PC-3 (cell line): ENCODE data around the gene PNRC2. TPM values are rescaled to one million over a fixed set of nuclear protein-coding genes. Genes with fewer than 3 reads are reported as not detected.
A peak's percentile ranks its signal among the peaks of the same experiment; 100 is the strongest.

Experiments used
- ATAC-seq: fragments of 200-7000 bp; cut with Tn5 transposase; 2 replicates; pipeline ENCODE4 v1.9.1; 2020; ENCODE audit warnings: mild to moderate bottlenecking, moderate library complexity
- BruUV-seq: library from RNA; stranded (reverse); fragments of 400-500 nt; replicated peaks from 2 replicates; lab custom pipeline; 2021; lab: Mats Ljungman, UMichigan
- CTCF ChIA-PET: fragments of 300-600 bp; sonication (Branson Sonifier 250); formaldehyde crosslinking; loops from one replicate; lab custom pipeline; 2022; ENCODE audit warnings: antibody characterized with exemption; lab: Charles Lee
- POLR2A ChIA-PET: fragments of 300-600 bp; sonication (Branson Sonifier 250); formaldehyde crosslinking; loops from one replicate; lab custom pipeline; 2022; ENCODE audit warnings: antibody characterized with exemption; ENCODE audit not compliant: unreplicated experiment; lab: Charles Lee
- DNase-seq: peaks from one replicate; pipeline ENCODE4 v3.0.0-alpha.2; 2015
- H2AFZ ChIP-seq: fragments of 300-600 bp; sonication (generic); 2 replicates; pipeline ENCODE4 v1.6.0; 2016; ENCODE audit warnings: antibody characterized with exemption, low read length
- H3F3A ChIP-seq: fragments of 300-600 bp; sonication (generic); one replicate; pipeline ENCODE4 v1.6.0; 2017; ENCODE audit warnings: antibody characterized with exemption, low read length, control low read depth, mild to moderate bottlenecking; ENCODE audit not compliant: unreplicated experiment
- H3K27ac ChIP-seq: fragments of 300-600 bp; sonication (generic); 2 replicates; pipeline ENCODE4 v1.5.1; 2016; ENCODE audit warnings: mild to moderate bottlenecking, low read length
- H3K27me3 ChIP-seq: fragments of 300-600 bp; sonication (generic); 2 replicates; pipeline ENCODE4 v1.6.1; 2016; ENCODE audit warnings: low read length, mixed read lengths
- H3K36me3 ChIP-seq: fragments of 300-600 bp; sonication (generic); 2 replicates; pipeline ENCODE4 v1.6.1; 2016; ENCODE audit warnings: low read depth, mixed run types, low read length, mixed read lengths
- H3K4me1 ChIP-seq: fragments of 300-600 bp; sonication (generic); 2 replicates; pipeline ENCODE4 v1.5.1; 2016; ENCODE audit warnings: low read length; ENCODE audit not compliant: insufficient read depth
- H3K4me2 ChIP-seq: fragments of 300-600 bp; sonication (generic); 2 replicates; pipeline ENCODE4 v1.6.0; 2016; ENCODE audit warnings: low read length
- H3K4me3 ChIP-seq: fragments of 300-600 bp; sonication (generic); 2 replicates; pipeline ENCODE4 v1.5.1; 2016; ENCODE audit warnings: mild to moderate bottlenecking, low read length, mixed read lengths
- H3K79me2 ChIP-seq: fragments of 300-600 bp; sonication (generic); 2 replicates; pipeline ENCODE4 v1.6.1; 2017; ENCODE audit warnings: low read length, mixed read lengths
- H3K9ac ChIP-seq: fragments of 300-600 bp; sonication (generic); 2 replicates; pipeline ENCODE4 v1.6.0; 2016; ENCODE audit warnings: mild to moderate bottlenecking, low read length
- H3K9me2 ChIP-seq: fragments of 300-600 bp; sonication (generic); replicated peaks from 2 replicates; pipeline ENCODE4 v1.6.1; 2016; ENCODE audit warnings: mixed run types, low read length, mixed read lengths
- H3K9me3 ChIP-seq: fragments of 300-600 bp; sonication (generic); 2 replicates; pipeline ENCODE4 v1.6.1; 2016; ENCODE audit warnings: low read length, mixed read lengths
- H4K20me1 ChIP-seq: fragments of 300-600 bp; sonication (generic); 2 replicates; pipeline ENCODE4 v1.6.1; 2016; ENCODE audit warnings: low read length, mixed read lengths
- EZH2 ChIP-seq: fragments of 300-600 bp; sonication (generic); IDR thresholded peaks from one replicate; pipeline ENCODE4 v1.6.1; 2017; ENCODE audit warnings: antibody characterized with exemption, mild to moderate bottlenecking, low read length; ENCODE audit not compliant: unreplicated experiment
- EZH2phosphoT487 ChIP-seq: fragments of 300-600 bp; sonication (generic); IDR thresholded peaks from 2 replicates; pipeline ENCODE4 v1.6.1; 2018; ENCODE audit warnings: mild to moderate bottlenecking, antibody characterized with exemption, low read length, borderline replicate concordance
- intact Hi-C: fragments of 100-400 bp; cut with micrococcal nuclease; formaldehyde crosslinking; loops from 2 replicates; pipeline ENCODE4 v1.9.0; 2023
- total RNA-seq: library from RNA; depleted of rRNA; stranded (reverse); fragments of >200 nt; gene quantifications from 2 replicates; pipeline ENCODE4 v1.2.3, GENCODE V29; 2014
- TF ChIP-seq, protein P1 (sequence below): fragments of 300-600 bp; sonication (generic); conservative IDR thresholded peaks from 2 replicates; pipeline ENCODE4 v1.5.1; 2017; ENCODE audit warnings: antibody characterized with exemption, low read depth, mild to moderate bottlenecking, low read length

PNRC2 gene
- total RNA-seq, 1 experiment from 2014 or later, result 45.6 TPM

- no peak overlapping the region for H3K9ac ChIP-seq
- no peaks in the 10 kb centered on the region for H3F3A ChIP-seq
- H3K36me3 ChIP-seq, result no peaks in the 10 kb centered on the region
- ChIA-PET POLR2A (no interaction called here), CTCF (interaction anchor here (0.6 to 0.7 kb wide), 2 partner anchors 38 to 62 kb away, joined by 4 to 5 read pairs; no protein-coding TSS in a partner anchor)
- no peaks in the 10 kb centered on the region for H3K9me2 ChIP-seq
- H3K27me3 ChIP-seq, result no peaks in the 10 kb centered on the region
- H3K79me2 ChIP-seq, result no peaks in the 10 kb centered on the region
- DNase-seq (no peak), ATAC-seq (no peak)
- H4K20me1 ChIP-seq, result no peaks in the 10 kb centered on the region
- peaks cover 7% of the 10 kb centered on the region for H3K4me1 ChIP-seq
- H3K4me3 ChIP-seq, result no peak overlapping the region
- no peak overlapping the region for H2AFZ ChIP-seq
- no peak overlapping the region for H3K4me2 ChIP-seq
- H3K9me3 ChIP-seq, result no peaks in the 10 kb centered on the region
- BruUV-seq, result no TSS peak
- no peak for TF ChIP-seq EZH2phosphoT487
- no peak for TF ChIP-seq EZH2
- intact Hi-C loops, result loop anchor here (5.0 kb wide), 1 partner anchor 113 kb away; the partner anchor contains the start of gene GALE
- no peak overlapping the region for H3K27ac ChIP-seq
Measured at GRCh38 chr1:23914921-23915320, 44.7 kb upstream of the PNRC2 start.

GRCh38 chr1:23915466-23915865 lies 44.2 kb upstream of the PNRC2 start:
- no peaks in the 10 kb centered on the region for H4K20me1 ChIP-seq
- H3K4me1 ChIP-seq, result peaks cover 13% of the 10 kb centered on the region
- DNase-seq (no peak), ATAC-seq (no peak)
- BruUV-seq, result no TSS peak
- no peaks in the 10 kb centered on the region for H3K9me2 ChIP-seq
- ChIA-PET CTCF (interaction anchor here (0.6 to 0.7 kb wide), 2 partner anchors 37 to 62 kb away, joined by 4 to 5 read pairs; no protein-coding TSS in a partner anchor), POLR2A (no interaction called here)
- H3K4me2 ChIP-seq, result no peak overlapping the region
- no peaks in the 10 kb centered on the region for H3K36me3 ChIP-seq
- H2AFZ ChIP-seq, result no peak overlapping the region
- H3K27me3 ChIP-seq, result no peaks in the 10 kb centered on the region
- H3K9ac ChIP-seq, result no peak overlapping the region
- H3K9me3 ChIP-seq, result no peaks in the 10 kb centered on the region
- no peaks in the 10 kb centered on the region for H3F3A ChIP-seq
- no peaks in the 10 kb centered on the region for H3K79me2 ChIP-seq
- intact Hi-C loops, result loop anchor here (5.0 kb wide), 1 partner anchor 113 kb away; the partner anchor contains the start of gene GALE
- TF ChIP-seq, protein P1, sequence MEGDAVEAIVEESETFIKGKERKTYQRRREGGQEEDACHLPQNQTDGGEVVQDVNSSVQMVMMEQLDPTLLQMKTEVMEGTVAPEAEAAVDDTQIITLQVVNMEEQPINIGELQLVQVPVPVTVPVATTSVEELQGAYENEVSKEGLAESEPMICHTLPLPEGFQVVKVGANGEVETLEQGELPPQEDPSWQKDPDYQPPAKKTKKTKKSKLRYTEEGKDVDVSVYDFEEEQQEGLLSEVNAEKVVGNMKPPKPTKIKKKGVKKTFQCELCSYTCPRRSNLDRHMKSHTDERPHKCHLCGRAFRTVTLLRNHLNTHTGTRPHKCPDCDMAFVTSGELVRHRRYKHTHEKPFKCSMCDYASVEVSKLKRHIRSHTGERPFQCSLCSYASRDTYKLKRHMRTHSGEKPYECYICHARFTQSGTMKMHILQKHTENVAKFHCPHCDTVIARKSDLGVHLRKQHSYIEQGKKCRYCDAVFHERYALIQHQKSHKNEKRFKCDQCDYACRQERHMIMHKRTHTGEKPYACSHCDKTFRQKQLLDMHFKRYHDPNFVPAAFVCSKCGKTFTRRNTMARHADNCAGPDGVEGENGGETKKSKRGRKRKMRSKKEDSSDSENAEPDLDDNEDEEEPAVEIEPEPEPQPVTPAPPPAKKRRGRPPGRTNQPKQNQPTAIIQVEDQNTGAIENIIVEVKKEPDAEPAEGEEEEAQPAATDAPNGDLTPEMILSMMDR, result no peak
- TF ChIP-seq EZH2, result no peak
- no peak for TF ChIP-seq EZH2phosphoT487
- no peak overlapping the region for H3K4me3 ChIP-seq
- H3K27ac ChIP-seq, result no peak overlapping the region

DNA sequence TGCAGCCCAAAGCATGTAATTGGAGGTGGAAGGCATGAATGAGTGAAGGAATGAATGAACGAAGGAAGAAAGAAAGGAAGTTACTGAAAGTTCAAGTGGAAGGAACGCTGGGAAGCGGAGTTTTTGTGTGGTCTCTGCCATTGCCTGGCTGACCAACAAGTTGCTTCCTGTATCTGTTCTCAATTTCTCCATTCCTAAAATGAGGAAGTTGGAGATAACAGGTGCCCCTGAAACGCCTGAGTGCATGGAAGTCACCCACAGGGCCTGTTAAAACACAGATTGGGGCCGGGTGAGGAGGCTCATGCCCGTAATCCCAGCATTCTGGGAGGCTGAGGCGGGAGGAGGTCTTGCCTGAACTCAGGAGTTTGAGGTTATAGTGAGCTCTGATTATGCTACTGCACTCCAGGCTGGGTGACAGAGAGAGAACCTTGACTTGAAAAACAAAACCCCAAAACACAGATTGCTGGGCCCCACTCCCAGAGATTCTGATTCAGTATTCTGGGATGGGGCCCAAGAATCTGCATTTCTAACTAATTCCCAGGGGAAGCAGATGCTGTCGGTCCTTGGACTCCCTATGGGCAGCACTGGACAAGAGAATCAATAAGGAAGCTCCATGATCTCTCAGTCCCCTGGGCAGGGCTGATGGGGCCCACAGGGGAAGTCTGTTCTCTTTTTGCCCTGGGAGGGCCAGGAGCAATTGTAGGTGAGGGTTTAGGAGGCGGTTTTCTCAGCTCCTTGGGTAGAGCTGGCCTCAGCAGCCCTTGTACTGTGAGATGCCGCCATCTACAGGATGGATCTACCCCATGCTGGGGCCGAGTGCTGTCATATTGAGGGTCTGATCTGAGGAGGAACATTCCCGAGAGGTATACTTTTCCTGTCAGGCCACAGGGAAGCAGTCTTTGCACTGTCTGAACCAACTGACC lies 43.2 kb upstream of the PNRC2 start:
- no peaks in the 10 kb centered on the region for H3K27me3 ChIP-seq
- peak overlapping the region; percentile 52 for H2AFZ ChIP-seq
- H3K36me3 ChIP-seq, result no peaks in the 10 kb centered on the region
- no peaks in the 10 kb centered on the region for H3K79me2 ChIP-seq
- H3K9me3 ChIP-seq, result no peaks in the 10 kb centered on the region
- DNase-seq, result peak; percentile 84
- no peak for TF ChIP-seq EZH2
- TF ChIP-seq, protein P1, result peak; percentile 84
- TF ChIP-seq EZH2phosphoT487, result no peak
- no TSS peak for BruUV-seq
- peaks cover 18% of the 10 kb centered on the region for H3K4me1 ChIP-seq
- ChIA-PET CTCF (interaction anchor here (0.6 to 1.3 kb wide), 6 partner anchors 48 to 144 kb away, joined by 3 to 17 read pairs (median 8); no protein-coding TSS in a partner anchor), POLR2A (interaction anchor here (0.6 to 0.7 kb wide), 2 partner anchors 10 to 43 kb away, joined by 3 read pairs; partner anchors contain the start of gene PNRC2)
- no peaks in the 10 kb centered on the region for H3F3A ChIP-seq
- no peaks in the 10 kb centered on the region for H4K20me1 ChIP-seq
- H3K27ac ChIP-seq, result no peak overlapping the region
- no peak overlapping the region for H3K4me3 ChIP-seq
- no peak overlapping the region for H3K4me2 ChIP-seq
- no peak overlapping the region for H3K9ac ChIP-seq
- ATAC-seq, result peak; percentile 95
- intact Hi-C loops, result loop anchor here (1.0 to 5.0 kb wide), 3 partner anchors 48 to 144 kb away; partner anchors contain the start of genes FUCA1 and GALE
- no peaks in the 10 kb centered on the region for H3K9me2 ChIP-seq
